Stimulated activated naive B cell treated with anti-CD40 and anti-IgM and Interleukin-4, amounts not matched to agents 10 μg/mL and 1 μg/mL and 100 μg/mL, for 72 hours (primary cell): ENCODE results near the gene PLEKHF1.

Experiments
- ATAC-seq, 2 donors: fragments of 150-1000 bp; cut with Tn5 transposase; replicated peaks; 2 replicates each; pipeline ENCODE4 v1.10.0; 2021; ENCODE audit warnings: moderate library complexity in 1 of 2
- DNase-seq: peaks from one replicate; pipeline ENCODE4 v3.0.0; 2021
- H3K27ac Mint-ChIP-seq: one replicate; pipeline ENCODE4 v1.8.0; 2022; ENCODE audit warnings: mild to moderate bottlenecking, mixed read lengths
- H3K27me3 Mint-ChIP-seq, 2 donors: one replicate each; pipeline ENCODE4 v1.8.0; 2022; ENCODE audit warnings: mixed read lengths in 2 of 2
- H3K36me3 Mint-ChIP-seq, 2 donors: one replicate each; pipeline ENCODE4 v1.8.0; 2022; ENCODE audit warnings: mixed read lengths in 2 of 2, mild to moderate bottlenecking in 1 of 2
- H3K4me1 Mint-ChIP-seq, 2 donors: one replicate each; pipeline ENCODE4 v1.8.0; 2022; ENCODE audit warnings: mixed read lengths in 2 of 2, mild to moderate bottlenecking in 1 of 2
- H3K4me3 Mint-ChIP-seq, 2 donors: one replicate each; pipeline ENCODE4 v1.8.0; 2022; ENCODE audit warnings: mild to moderate bottlenecking in 2 of 2, mixed read lengths in 2 of 2, moderate library complexity in 1 of 2
- H3K9me3 Mint-ChIP-seq, 2 donors: one replicate each; pipeline ENCODE4 v1.8.0; 2022; ENCODE audit warnings: mixed read lengths in 2 of 2, mild to moderate bottlenecking in 1 of 2

Gene PLEKHF1

GRCh38 chr19:29645491-29645867, 19.8 kb upstream of the PLEKHF1 start:
- H3K4me1 Mint-ChIP-seq: peaks cover 6 to 9% of the 10 kb centered on the region in 2 donors
- ATAC-seq (no peak), DNase-seq (no peak)
- H3K36me3 Mint-ChIP-seq: no peaks in the 10 kb centered on the region
- no peaks in the 10 kb centered on the region for H3K9me3 Mint-ChIP-seq
- H3K27ac Mint-ChIP-seq: no peak overlapping the region
- peaks cover 22 to 31% of the 10 kb centered on the region in 2 donors for H3K27me3 Mint-ChIP-seq
- H3K4me3 Mint-ChIP-seq: no peak overlapping the region

- H3K4me3 Mint-ChIP-seq: no peak overlapping the region
- H3K36me3 Mint-ChIP-seq: no peaks in the 10 kb centered on the region
- DNase-seq: no peak
- H3K27me3 Mint-ChIP-seq: peaks cover 22 to 30% of the 10 kb centered on the region in 2 donors
- H3K4me1 Mint-ChIP-seq: peaks cover 6 to 9% of the 10 kb centered on the region in 2 donors
- H3K9me3 Mint-ChIP-seq: no peaks in the 10 kb centered on the region
- peak overlapping the region; percentile 62 for H3K27ac Mint-ChIP-seq
- no peak for ATAC-seq
Measured at GRCh38 chr19:29645911-29646310, 19.4 kb upstream of the PLEKHF1 start.

- Mint-ChIP-seq H3K36me3 (no peaks in the 10 kb centered on the region), H3K27me3 (peaks cover 33 to 36% of the 10 kb centered on the region in 2 donors), H3K4me1 (peaks cover 4 to 6% of the 10 kb centered on the region in 2 donors), H3K4me3 (no peak overlapping the region), H3K9me3 (no peaks in the 10 kb centered on the region), H3K27ac (no peak overlapping the region)
- DNase-seq: no peak
- no peak for ATAC-seq
Measured at GRCh38 chr19:29650772-29651387, 14.4 kb upstream of the PLEKHF1 start.

- Mint-ChIP-seq H3K36me3 (no peaks in the 10 kb centered on the region), H3K9me3 (no peaks in the 10 kb centered on the region), H3K4me1 (no peaks in the 10 kb centered on the region), H3K27me3 (peaks cover 28 to 31% of the 10 kb centered on the region in 2 donors), H3K27ac (no peak overlapping the region), H3K4me3 (no peak overlapping the region)
- DNase-seq (no peak), ATAC-seq (no peak)
Measured at GRCh38 chr19:29651622-29652394, 13.5 kb upstream of the PLEKHF1 start.

DNA sequence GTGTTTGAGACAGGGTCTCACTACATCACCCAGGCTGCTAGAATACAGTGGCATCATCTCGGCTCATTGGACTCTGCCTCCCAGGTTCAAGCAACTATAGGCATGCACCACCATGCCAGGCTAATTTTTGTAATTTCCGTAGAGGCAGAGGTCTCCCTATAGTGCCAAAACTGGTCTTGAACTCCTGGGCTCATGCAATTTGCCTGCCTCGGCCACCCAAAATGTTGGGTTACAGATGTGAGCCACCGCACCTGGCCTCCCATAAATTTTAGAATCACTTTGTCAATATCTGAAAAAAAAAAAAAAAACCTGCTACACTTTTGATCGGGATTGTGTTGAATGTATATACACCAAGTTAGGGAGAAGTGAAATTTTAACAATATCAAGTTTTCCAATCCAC, 11.9 kb upstream of the PLEKHF1 start:
- DNase-seq (no peak), ATAC-seq (no peak)
- Mint-ChIP-seq H3K36me3 (no peaks in the 10 kb centered on the region), H3K9me3 (no peaks in the 10 kb centered on the region), H3K27ac (no peak overlapping the region), H3K4me3 (no peak overlapping the region), H3K27me3 (peaks cover 24 to 26% of the 10 kb centered on the region in 2 donors), H3K4me1 (no peaks in the 10 kb centered on the region)

DNA sequence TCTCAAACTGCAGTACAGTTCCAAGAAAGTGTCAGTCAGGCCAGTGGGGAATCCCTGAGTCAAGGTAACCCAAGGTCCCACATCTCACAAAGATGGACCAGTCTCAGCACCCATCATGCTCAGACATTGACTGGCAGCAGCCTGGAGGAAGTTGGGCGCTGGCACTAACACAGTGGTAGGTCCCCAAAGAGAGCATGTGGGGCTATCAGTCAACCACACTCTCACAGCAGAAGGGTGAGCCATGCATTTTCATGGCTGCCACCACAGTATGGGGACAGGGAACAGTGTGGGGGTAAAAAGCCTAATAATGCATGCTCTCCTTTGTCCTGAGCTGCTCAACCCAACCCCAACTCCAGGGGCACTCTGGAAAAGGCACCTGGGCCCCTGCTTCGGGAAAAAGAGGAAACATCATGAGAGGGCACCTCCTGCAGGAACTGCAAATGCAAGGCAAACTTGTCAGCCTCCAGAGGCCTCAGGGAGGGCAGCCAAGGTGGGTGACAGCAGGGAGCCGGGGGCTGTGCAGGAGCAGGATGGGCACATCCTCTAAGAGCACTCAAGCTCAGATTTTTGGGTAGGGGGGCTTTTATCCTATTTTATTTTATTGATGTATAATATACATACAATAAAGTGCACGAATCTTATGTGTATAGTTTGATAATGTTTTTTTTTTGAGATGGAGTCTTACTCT, 9.5 kb upstream of the PLEKHF1 start:
- no peak overlapping the region for H3K27ac Mint-ChIP-seq
- no peaks in the 10 kb centered on the region for H3K9me3 Mint-ChIP-seq
- ATAC-seq (no peak), DNase-seq (no peak)
- H3K4me3 Mint-ChIP-seq: no peak overlapping the region
- H3K4me1 Mint-ChIP-seq: no peaks in the 10 kb centered on the region
- H3K36me3 Mint-ChIP-seq: no peaks in the 10 kb centered on the region
- peaks cover 25 to 28% of the 10 kb centered on the region in 2 donors for H3K27me3 Mint-ChIP-seq

- H3K36me3 Mint-ChIP-seq: no peaks in the 10 kb centered on the region
- H3K9me3 Mint-ChIP-seq: no peaks in the 10 kb centered on the region
- peaks cover 0 to 2% of the 10 kb centered on the region in 2 donors for H3K4me1 Mint-ChIP-seq
- no peak overlapping the region for H3K27ac Mint-ChIP-seq
- H3K4me3 Mint-ChIP-seq: no peak overlapping the region
- H3K27me3 Mint-ChIP-seq: peaks cover 13 to 17% of the 10 kb centered on the region in 2 donors
- ATAC-seq (no peak), DNase-seq (no peak)
Measured at GRCh38 chr19:29658221-29658991, 6.9 kb upstream of the PLEKHF1 start.

- no peak for DNase-seq
- H3K36me3 Mint-ChIP-seq: no peaks in the 10 kb centered on the region
- no peak overlapping the region for H3K4me3 Mint-ChIP-seq
- no peaks in the 10 kb centered on the region for H3K9me3 Mint-ChIP-seq
- peaks cover 5 to 14% of the 10 kb centered on the region in 2 donors for H3K4me1 Mint-ChIP-seq
- ATAC-seq: no peak
- H3K27ac Mint-ChIP-seq: no peak overlapping the region
- peaks cover 4 to 6% of the 10 kb centered on the region in 2 donors for H3K27me3 Mint-ChIP-seq
Measured at GRCh38 chr19:29660835-29661234, 4.4 kb upstream of the PLEKHF1 start.

DNA sequence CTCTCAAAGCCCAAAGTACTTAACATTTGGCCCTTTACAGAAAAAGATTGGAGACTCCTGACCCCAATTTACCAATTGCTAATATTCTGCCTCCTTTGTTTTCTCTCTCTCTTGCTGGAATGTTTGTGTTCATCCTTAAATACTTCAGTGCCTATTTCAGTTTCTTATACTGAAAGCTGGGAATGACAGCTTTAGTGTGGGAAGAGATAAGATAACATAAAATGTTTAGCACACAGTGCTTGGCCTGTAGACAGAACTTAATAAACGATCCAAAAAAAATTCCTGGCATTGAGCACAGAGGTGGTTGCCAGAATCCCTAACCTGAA, 3.0 kb upstream of the PLEKHF1 start:
- Mint-ChIP-seq H3K27me3 (peaks cover 3 to 4% of the 10 kb centered on the region in 2 donors), H3K27ac (no peak overlapping the region), H3K4me3 (no peak overlapping the region)

GRCh38 chr19:29662604-29663404, 2.5 kb upstream of the PLEKHF1 start:
- no peak overlapping the region for H3K27ac Mint-ChIP-seq
- H3K36me3 Mint-ChIP-seq: no peaks in the 10 kb centered on the region
- peaks cover 15 to 33% of the 10 kb centered on the region in 2 donors for H3K4me1 Mint-ChIP-seq
- ATAC-seq (no peak), DNase-seq (no peak)
- peaks cover 3 to 4% of the 10 kb centered on the region in 2 donors for H3K27me3 Mint-ChIP-seq
- H3K9me3 Mint-ChIP-seq: no peaks in the 10 kb centered on the region
- no peak overlapping the region for H3K4me3 Mint-ChIP-seq

More for the DNA sequence above, 3.0 kb upstream of the PLEKHF1 start:
- no peaks in the 10 kb centered on the region for H3K36me3 Mint-ChIP-seq
- peaks cover 15 to 28% of the 10 kb centered on the region in 2 donors for H3K4me1 Mint-ChIP-seq
- no peak for ATAC-seq
- no peaks in the 10 kb centered on the region for H3K9me3 Mint-ChIP-seq
- DNase-seq: no peak

GRCh38 chr19:29663861-29664752, 1.2 kb upstream of the PLEKHF1 start:
- H3K27me3 Mint-ChIP-seq: peaks cover 0 to 4% of the 10 kb centered on the region in 2 donors
- H3K9me3 Mint-ChIP-seq: no peaks in the 10 kb centered on the region
- H3K36me3 Mint-ChIP-seq: no peaks in the 10 kb centered on the region
- ATAC-seq (no peak), DNase-seq (no peak)
- peak overlapping the region; percentile 42 for H3K27ac Mint-ChIP-seq
- peak overlapping the region; percentile 72 to 87 for H3K4me3 Mint-ChIP-seq
- peaks cover 15 to 45% of the 10 kb centered on the region in 2 donors for H3K4me1 Mint-ChIP-seq

GRCh38 chr19:29664753-29665214, 477 bp upstream of the PLEKHF1 start:
- ATAC-seq: peak; percentile 41 to 43
- H3K27me3 Mint-ChIP-seq: peaks cover 0 to 4% of the 10 kb centered on the region in 2 donors

More at GRCh38 chr19:29664753-29665214, 477 bp upstream of the PLEKHF1 start:
- peak overlapping the region; percentile 73 to 87 for H3K4me3 Mint-ChIP-seq
- no peaks in the 10 kb centered on the region for H3K9me3 Mint-ChIP-seq
- peaks cover 17 to 45% of the 10 kb centered on the region in 2 donors for H3K4me1 Mint-ChIP-seq
- H3K27ac Mint-ChIP-seq: peak overlapping the region; percentile 20
- no peak for DNase-seq
- H3K36me3 Mint-ChIP-seq: peaks cover 0 to 2% of the 10 kb centered on the region in 2 donors
